Gastrocnemius medialis (tissue), 4 donors: ENCODE data around the gene LILRB1.

ENCODE experiments used
- CTCF ChIP-seq, 5 experiments: fragments of 450-650 bp in 3 of 5; fragments of 200-600 bp in 2 of 5; sonication (generic) in 2 of 5; IDR thresholded peaks in 4 of 5; conservative IDR thresholded peaks in 1 of 5; 1 replicate in 4 of 5; 2 replicates in 1 of 5; pipeline ENCODE4 v1.5.1; 2016 to 2019; ENCODE audit warnings: antibody characterized with exemption in 5 of 5, mild to moderate bottlenecking in 3 of 5, moderate library complexity in 3 of 5
- POLR2A ChIP-seq, 2 donors: fragments of 450-650 bp; IDR thresholded peaks; one replicate each; pipeline ENCODE4 v1.6.1; 2017; ENCODE audit warnings: antibody characterized with exemption in 2 of 2, mild to moderate bottlenecking in 2 of 2, moderate library complexity in 2 of 2

GRCh38 chr19:54665530-54665929 lies 35.2 kb downstream of the LILRB1 start:
- TF ChIP-seq CTCF (IDR thresholded peaks at IDR 0.05 in 4 of 5, conservative IDR thresholded peaks at IDR 0.05 in 1 of 5) (no peak), POLR2A (IDR thresholded peaks at IDR 0.05) (no peak)
